Measurements from ENCODE around the gene ATP23.

DNA sequence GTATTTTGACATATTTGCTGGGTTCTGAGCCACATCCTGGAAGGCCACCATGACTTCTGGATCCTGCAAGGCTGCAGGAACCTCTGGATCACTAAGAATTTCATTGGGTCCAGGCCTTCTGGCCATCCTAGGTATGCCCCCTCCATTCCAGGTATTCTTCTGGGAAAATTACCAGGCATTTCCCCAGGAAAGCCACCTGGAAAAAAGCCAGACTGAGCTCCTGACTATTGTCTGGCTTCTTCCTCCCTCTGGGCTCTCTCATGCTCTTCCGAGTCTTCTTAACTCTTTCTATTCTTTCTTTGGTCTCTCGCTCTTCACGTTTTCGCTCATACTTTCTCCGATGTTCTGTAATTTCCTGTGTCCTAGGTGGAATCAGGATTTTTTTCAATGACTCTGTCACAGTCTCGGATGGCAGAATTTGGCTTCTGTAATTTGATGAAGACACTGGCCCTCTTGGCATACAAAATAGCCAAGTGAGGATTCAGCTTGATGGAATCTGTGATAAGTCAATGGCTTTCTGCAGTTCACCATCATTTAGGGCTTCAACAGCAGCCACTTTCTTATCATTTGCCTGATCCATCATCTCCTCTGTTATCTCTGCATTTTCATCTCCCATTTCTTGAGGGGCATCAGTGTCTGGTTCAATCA is 42.6 kb downstream of the ATP23 start:
- TF ChIP-seq, protein P1, sequence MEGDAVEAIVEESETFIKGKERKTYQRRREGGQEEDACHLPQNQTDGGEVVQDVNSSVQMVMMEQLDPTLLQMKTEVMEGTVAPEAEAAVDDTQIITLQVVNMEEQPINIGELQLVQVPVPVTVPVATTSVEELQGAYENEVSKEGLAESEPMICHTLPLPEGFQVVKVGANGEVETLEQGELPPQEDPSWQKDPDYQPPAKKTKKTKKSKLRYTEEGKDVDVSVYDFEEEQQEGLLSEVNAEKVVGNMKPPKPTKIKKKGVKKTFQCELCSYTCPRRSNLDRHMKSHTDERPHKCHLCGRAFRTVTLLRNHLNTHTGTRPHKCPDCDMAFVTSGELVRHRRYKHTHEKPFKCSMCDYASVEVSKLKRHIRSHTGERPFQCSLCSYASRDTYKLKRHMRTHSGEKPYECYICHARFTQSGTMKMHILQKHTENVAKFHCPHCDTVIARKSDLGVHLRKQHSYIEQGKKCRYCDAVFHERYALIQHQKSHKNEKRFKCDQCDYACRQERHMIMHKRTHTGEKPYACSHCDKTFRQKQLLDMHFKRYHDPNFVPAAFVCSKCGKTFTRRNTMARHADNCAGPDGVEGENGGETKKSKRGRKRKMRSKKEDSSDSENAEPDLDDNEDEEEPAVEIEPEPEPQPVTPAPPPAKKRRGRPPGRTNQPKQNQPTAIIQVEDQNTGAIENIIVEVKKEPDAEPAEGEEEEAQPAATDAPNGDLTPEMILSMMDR (IDR thresholded peaks at IDR 0.05): no peak
- TF ChIP-seq POLR2A (IDR thresholded peaks at IDR 0.05) (no peak), POLR2AphosphoS5 (IDR thresholded peaks at IDR 0.05; ENCODE audit: insufficient read depth in 1 of 2, low read depth in 1 of 2) (no peak)

Measured in vagina (tissue), 2 donors.